Esophagus squamous epithelium (tissue), 4 donors: ENCODE results near the gene STK38L.

Experiments used
- CTCF ChIP-seq, 6 experiments: fragments of 450-650 bp in 4 of 6; fragments of 200-600 bp in 2 of 6; sonication (generic) in 2 of 6; IDR thresholded peaks; one replicate each; pipeline ENCODE4 v1.5.1; 2016 to 2019; ENCODE audit warnings: antibody characterized with exemption in 6 of 6, mild to moderate bottlenecking in 4 of 6, moderate library complexity in 4 of 6
- POLR2A ChIP-seq, 4 donors: fragments of 450-650 bp; IDR thresholded peaks; one replicate each; pipeline ENCODE4 v1.6.1; 2017; ENCODE audit warnings: antibody characterized with exemption in 4 of 4, mild to moderate bottlenecking in 4 of 4, moderate library complexity in 3 of 4

GRCh38 chr12:27277846-27278260 lies 33.8 kb downstream of the STK38L start:
- TF ChIP-seq POLR2A (IDR thresholded peaks at IDR 0.05) (no peak), CTCF (IDR thresholded peaks at IDR 0.05) (no peak)
